Stimulated activated naive CD8-positive, alpha-beta T cell treated with anti-CD3 and anti-CD28 coated beads, Interleukin-15, amount 100 ng/mL, for 72 hours (primary cell): ENCODE data around the gene ZNF662.
A peak's percentile ranks its signal among the peaks of the same experiment; 100 is the strongest.

ENCODE experiments used
- ATAC-seq: fragments of 150-1000 bp; cut with Tn5 transposase; 2 replicates; pipeline ENCODE4 v1.10.0; 2021; ENCODE audit warnings: mild to moderate bottlenecking, moderate library complexity
- DNase-seq, 2 donors: peaks; one replicate each; pipeline ENCODE4 v3.0.0; 2021 to 2022
- H3K27ac Mint-ChIP-seq, 2 donors: one replicate each; pipeline ENCODE4 v1.8.0; 2022; ENCODE audit warnings: mild to moderate bottlenecking in 2 of 2, mixed read lengths in 2 of 2, moderate library complexity in 2 of 2
- H3K27me3 Mint-ChIP-seq: one replicate; pipeline ENCODE4 v1.8.0; 2022; ENCODE audit warnings: mixed read lengths
- H3K4me1 Mint-ChIP-seq: one replicate; pipeline ENCODE4 v1.8.0; 2022; ENCODE audit warnings: mild to moderate bottlenecking, mixed read lengths
- H3K4me3 Mint-ChIP-seq, 2 donors: one replicate each; pipeline ENCODE4 v1.8.0; 2022; ENCODE audit warnings: mild to moderate bottlenecking in 2 of 2, mixed read lengths in 2 of 2, moderate library complexity in 1 of 2
- H3K9me3 Mint-ChIP-seq, 2 donors: one replicate each; pipeline ENCODE4 v1.8.0; 2022; ENCODE audit warnings: mixed read lengths in 2 of 2

Gene ZNF662

GRCh38 chr3:42957573-42957972, 51.6 kb downstream of the ZNF662 start:
- no peak for DNase-seq
- peaks cover 8% of the 10 kb centered on the region for H3K4me1 Mint-ChIP-seq
- H3K9me3 Mint-ChIP-seq = peaks cover 0 to 6% of the 10 kb centered on the region in 2 donors
- H3K4me3 Mint-ChIP-seq = no peak overlapping the region
- H3K27ac Mint-ChIP-seq = no peak overlapping the region
- no peaks in the 10 kb centered on the region for H3K27me3 Mint-ChIP-seq
- no peak for ATAC-seq

- no peak overlapping the region for H3K27ac Mint-ChIP-seq
These were observed 54.3 kb downstream of the ZNF662 start for GRCh38 chr3:42960282-42960681.

GRCh38 chr3:42960786-42961185, 54.8 kb downstream of the ZNF662 start:
- H3K9me3 Mint-ChIP-seq = peaks cover 0 to 6% of the 10 kb centered on the region in 2 donors

More at GRCh38 chr3:42960282-42960681, 54.3 kb downstream of the ZNF662 start:
- Mint-ChIP-seq H3K4me3 (no peak overlapping the region), H3K27me3 (no peaks in the 10 kb centered on the region), H3K9me3 (peaks cover 0 to 6% of the 10 kb centered on the region in 2 donors), H3K4me1 (peaks cover 22% of the 10 kb centered on the region)
- DNase-seq = no peak
- ATAC-seq = no peak

GRCh38 chr3:42961633-42962032, 55.7 kb downstream of the ZNF662 start:
- Mint-ChIP-seq H3K27ac (no peak overlapping the region), H3K27me3 (no peaks in the 10 kb centered on the region), H3K4me3 (no peak overlapping the region), H3K4me1 (peaks cover 22% of the 10 kb centered on the region), H3K9me3 (no peaks in the 10 kb centered on the region)
- ATAC-seq (no peak), DNase-seq (no peak)

More at GRCh38 chr3:42960786-42961185, 54.8 kb downstream of the ZNF662 start:
- Mint-ChIP-seq H3K4me1 (peaks cover 22% of the 10 kb centered on the region), H3K27ac (peak overlapping the region in 1 of 2 donors; percentile 45), H3K4me3 (no peak overlapping the region), H3K27me3 (no peaks in the 10 kb centered on the region)
- DNase-seq (no peak), ATAC-seq (no peak)

GRCh38 chr3:42963269-42963668, 57.3 kb downstream of the ZNF662 start:
- ATAC-seq (no peak), DNase-seq (no peak)
- Mint-ChIP-seq H3K4me1 (peaks cover 22% of the 10 kb centered on the region), H3K9me3 (no peaks in the 10 kb centered on the region), H3K27ac (no peak overlapping the region), H3K27me3 (no peaks in the 10 kb centered on the region), H3K4me3 (no peak overlapping the region)

- Mint-ChIP-seq H3K4me3 (no peak overlapping the region), H3K9me3 (no peaks in the 10 kb centered on the region), H3K4me1 (peaks cover 22% of the 10 kb centered on the region), H3K27ac (no peak overlapping the region), H3K27me3 (no peaks in the 10 kb centered on the region)
- DNase-seq = no peak
- ATAC-seq = no peak
These were observed 58.3 kb downstream of the ZNF662 start for GRCh38 chr3:42964266-42964665.
